ENCODE results near the gene CD6.

The CD6 gene

DNA sequence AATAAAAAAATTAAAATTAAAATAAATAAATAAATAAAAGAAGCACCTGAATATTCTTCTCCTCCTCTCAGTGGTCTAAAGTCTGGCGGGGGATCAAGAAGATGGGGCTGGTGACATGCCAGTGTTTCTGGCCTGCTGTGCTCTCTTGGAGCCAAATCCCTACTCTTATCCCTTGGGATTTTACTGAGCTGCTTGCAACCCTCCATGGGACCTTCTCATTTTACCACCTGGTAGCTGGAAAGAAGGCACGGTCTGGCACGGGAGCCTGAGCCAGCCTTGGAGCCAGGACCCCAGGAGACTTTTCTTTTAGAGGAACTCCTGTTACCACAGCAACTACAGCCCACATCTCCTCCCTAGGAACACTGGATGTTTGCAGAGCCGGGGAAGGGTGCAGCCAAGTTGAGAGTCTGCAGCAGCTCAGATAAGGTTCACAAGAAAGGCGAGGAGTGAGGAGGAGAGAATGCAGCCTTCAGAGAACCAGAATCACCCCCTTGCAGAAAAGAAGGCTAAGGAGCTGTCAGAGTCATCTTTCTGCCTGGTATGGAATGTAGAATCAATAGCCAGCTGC is 21.4 kb downstream of the CD6 start:
- no peaks in the 10 kb centered on the region for H3K27me3 ChIP-seq (ENCODE audit: control insufficient read depth in 2 of 2, insufficient read depth in 2 of 2, low read length in 2 of 2)
- H3K9ac ChIP-seq (ENCODE audit: low read depth in 1 of 2, low read length in 2 of 2) = no peak overlapping the region
- no peak overlapping the region for H3K4me3 ChIP-seq (ENCODE audit: low read length in 2 of 2)
- no peak overlapping the region for H3K27ac ChIP-seq (ENCODE audit: low read depth in 2 of 2, low read length in 2 of 2)
- no peaks in the 10 kb centered on the region for H3K9me3 ChIP-seq (ENCODE audit: control insufficient read depth in 2 of 2, low read length in 2 of 2)
- peaks cover 10 to 11% of the 10 kb centered on the region in 2 donors for H3K4me1 ChIP-seq (ENCODE audit: control insufficient read depth in 2 of 2, insufficient read depth in 2 of 2, low read length in 2 of 2)
- H3K36me3 ChIP-seq (ENCODE audit: control insufficient read depth in 2 of 2, insufficient read depth in 2 of 2, low read length in 2 of 2) = no peaks in the 10 kb centered on the region

DNA sequence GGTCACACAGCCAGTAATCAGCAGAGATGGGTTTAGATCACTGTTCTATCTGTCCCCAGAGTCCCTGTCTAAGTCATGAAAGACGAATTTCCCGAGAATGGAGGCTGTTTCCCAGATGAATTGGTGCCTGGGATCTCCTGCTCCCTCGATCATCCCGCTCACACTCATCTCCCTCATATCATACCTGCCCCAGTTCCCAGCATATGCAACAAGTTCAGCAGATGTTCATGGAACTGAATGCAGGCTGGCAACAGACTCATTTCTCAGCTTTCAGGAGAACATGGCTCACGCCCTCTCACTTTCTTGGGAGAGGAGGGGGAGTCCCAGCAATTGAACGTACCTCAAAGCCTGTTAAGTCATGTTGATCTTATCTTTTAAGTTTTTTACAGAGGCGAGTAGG is 22.1 kb downstream of the CD6 start:
- H3K27ac ChIP-seq (ENCODE audit: low read depth in 2 of 2, low read length in 2 of 2) = no peak overlapping the region
- H3K4me3 ChIP-seq (ENCODE audit: low read length in 2 of 2) = no peak overlapping the region
- no peaks in the 10 kb centered on the region for H3K9me3 ChIP-seq (ENCODE audit: control insufficient read depth in 2 of 2, low read length in 2 of 2)
- peaks cover 10 to 11% of the 10 kb centered on the region in 2 donors for H3K4me1 ChIP-seq (ENCODE audit: control insufficient read depth in 2 of 2, insufficient read depth in 2 of 2, low read length in 2 of 2)
- no peak overlapping the region for H3K9ac ChIP-seq (ENCODE audit: low read depth in 1 of 2, low read length in 2 of 2)
- no peaks in the 10 kb centered on the region for H3K27me3 ChIP-seq (ENCODE audit: control insufficient read depth in 2 of 2, insufficient read depth in 2 of 2, low read length in 2 of 2)
- no peaks in the 10 kb centered on the region for H3K36me3 ChIP-seq (ENCODE audit: control insufficient read depth in 2 of 2, insufficient read depth in 2 of 2, low read length in 2 of 2)

DNA sequence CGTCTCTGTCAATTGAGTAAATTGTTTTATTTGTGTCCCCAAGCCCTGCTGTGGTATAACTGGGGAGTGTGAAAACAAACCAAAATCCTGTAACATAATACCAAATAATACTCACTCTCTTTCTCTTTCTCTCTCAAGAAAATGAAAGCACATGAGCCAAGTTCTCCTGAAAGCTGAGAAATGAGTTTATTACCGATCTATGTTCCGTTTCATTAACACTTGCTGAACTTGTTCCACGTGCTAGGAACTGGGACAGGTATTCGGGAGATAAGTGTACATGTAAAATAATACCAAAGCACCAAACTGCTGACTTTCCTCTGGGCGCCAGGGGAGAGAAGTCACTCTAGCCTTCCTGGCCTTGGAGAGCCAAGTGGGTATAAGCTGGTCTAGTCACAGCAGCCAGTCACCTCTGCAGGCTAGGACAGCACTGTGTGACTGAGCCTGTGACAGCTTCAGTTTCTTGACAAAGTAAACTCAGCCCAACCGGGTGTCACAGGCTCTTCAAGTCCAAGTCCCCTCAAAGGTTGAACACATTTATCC is 23.1 kb downstream of the CD6 start:
- no peaks in the 10 kb centered on the region for H3K36me3 ChIP-seq (ENCODE audit: control insufficient read depth in 2 of 2, insufficient read depth in 2 of 2, low read length in 2 of 2)
- no peaks in the 10 kb centered on the region for H3K9me3 ChIP-seq (ENCODE audit: control insufficient read depth in 2 of 2, low read length in 2 of 2)
- H3K9ac ChIP-seq (ENCODE audit: low read depth in 1 of 2, low read length in 2 of 2) = no peak overlapping the region
- peaks cover 10 to 11% of the 10 kb centered on the region in 2 donors for H3K4me1 ChIP-seq (ENCODE audit: control insufficient read depth in 2 of 2, insufficient read depth in 2 of 2, low read length in 2 of 2)
- no peak overlapping the region for H3K27ac ChIP-seq (ENCODE audit: low read depth in 2 of 2, low read length in 2 of 2)
- H3K4me3 ChIP-seq (ENCODE audit: low read length in 2 of 2) = no peak overlapping the region
- no peaks in the 10 kb centered on the region for H3K27me3 ChIP-seq (ENCODE audit: control insufficient read depth in 2 of 2, insufficient read depth in 2 of 2, low read length in 2 of 2)

DNA sequence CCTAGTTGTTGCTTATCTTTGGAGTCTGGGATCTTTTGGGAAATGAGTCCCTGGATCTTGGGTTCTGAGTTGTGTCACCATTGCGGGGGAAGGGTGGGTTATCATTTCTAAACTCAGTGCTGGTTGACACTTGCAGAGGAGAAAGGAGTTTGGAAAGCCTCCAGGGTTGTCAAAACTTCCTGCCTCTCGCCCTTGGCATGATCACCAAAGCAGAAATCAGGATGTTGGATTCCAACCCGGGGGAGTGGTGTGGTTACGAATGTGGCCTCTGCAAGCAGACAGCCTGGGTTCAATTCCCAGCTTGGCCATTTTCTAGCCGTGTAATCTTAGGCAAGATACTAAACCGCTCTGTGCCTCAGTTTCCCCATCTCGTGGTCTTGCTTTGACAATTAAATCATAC is 24.3 kb downstream of the CD6 start:
- no peaks in the 10 kb centered on the region for H3K27me3 ChIP-seq (ENCODE audit: control insufficient read depth in 2 of 2, insufficient read depth in 2 of 2, low read length in 2 of 2)
- no peak overlapping the region for H3K27ac ChIP-seq (ENCODE audit: low read depth in 2 of 2, low read length in 2 of 2)
- H3K4me3 ChIP-seq (ENCODE audit: low read length in 2 of 2) = no peak overlapping the region
- no peak overlapping the region for H3K9ac ChIP-seq (ENCODE audit: low read depth in 1 of 2, low read length in 2 of 2)
- H3K9me3 ChIP-seq (ENCODE audit: control insufficient read depth in 2 of 2, low read length in 2 of 2) = no peaks in the 10 kb centered on the region
- no peaks in the 10 kb centered on the region for H3K36me3 ChIP-seq (ENCODE audit: control insufficient read depth in 2 of 2, insufficient read depth in 2 of 2, low read length in 2 of 2)
- peaks cover 10 to 11% of the 10 kb centered on the region in 2 donors for H3K4me1 ChIP-seq (ENCODE audit: control insufficient read depth in 2 of 2, insufficient read depth in 2 of 2, low read length in 2 of 2)

DNA sequence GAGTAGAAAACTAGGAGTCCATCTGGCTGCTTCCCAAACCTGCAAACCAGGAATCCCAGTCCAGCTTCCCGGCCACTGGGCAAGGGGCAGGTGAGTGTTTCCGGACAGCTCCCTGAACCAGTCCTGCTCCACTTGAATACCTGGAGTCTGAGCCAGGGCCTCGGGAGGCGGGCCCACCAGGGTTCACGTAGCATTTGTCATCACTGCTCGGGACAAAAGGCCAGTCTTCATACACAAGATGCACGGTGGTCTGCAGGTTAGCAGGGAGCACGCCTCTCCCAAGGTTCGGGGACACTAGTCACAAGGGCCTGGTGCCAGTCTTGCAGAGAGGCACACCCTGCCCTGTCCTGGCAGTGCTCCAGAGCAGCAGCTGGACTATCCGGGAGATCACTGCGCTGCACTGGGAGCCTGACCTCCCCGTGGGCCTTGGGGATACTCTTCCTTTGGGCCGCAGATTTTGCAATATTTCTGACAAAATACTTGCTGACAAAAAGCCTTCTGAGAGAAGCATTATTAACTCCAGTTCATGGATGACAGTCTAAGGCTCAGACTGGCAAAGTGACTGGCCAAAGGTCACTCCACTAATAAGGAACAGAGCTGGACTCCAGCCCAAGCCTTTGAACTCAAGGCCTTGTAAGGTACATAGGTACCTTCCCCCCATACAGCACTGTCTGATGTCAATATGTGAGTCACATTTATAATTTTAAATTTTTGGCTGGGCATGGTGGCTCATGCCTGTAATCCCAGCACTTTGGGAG is 25.1 kb downstream of the CD6 start:
- H3K27ac ChIP-seq (ENCODE audit: low read depth in 2 of 2, low read length in 2 of 2) = peak overlapping the region in 1 of 2 donors; percentile 5

DNA sequence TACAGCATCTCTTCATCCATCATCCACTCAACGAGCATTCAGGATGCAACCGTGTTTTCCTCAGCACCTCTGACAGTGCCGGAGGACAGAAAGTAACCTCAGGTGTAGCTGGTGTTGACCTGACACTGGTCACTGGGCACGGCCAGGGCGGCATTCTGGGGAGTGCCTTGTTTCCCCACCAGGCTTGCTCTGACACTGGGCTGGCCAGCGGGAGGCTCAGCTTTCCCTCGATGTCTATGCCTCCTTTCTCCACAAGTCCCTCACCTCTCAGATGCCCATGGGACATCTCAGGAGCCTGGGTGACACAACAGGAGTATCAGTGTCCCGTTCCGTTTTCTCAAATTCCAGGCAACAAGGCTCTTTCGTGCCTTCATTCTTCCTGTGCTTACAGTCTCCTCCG is 28.9 kb downstream of the CD6 start:
- H3K4me3 ChIP-seq (ENCODE audit: low read length in 2 of 2) = no peak overlapping the region
- no peak overlapping the region for H3K9ac ChIP-seq (ENCODE audit: low read depth in 1 of 2, low read length in 2 of 2)
- no peaks in the 10 kb centered on the region for H3K27me3 ChIP-seq (ENCODE audit: control insufficient read depth in 2 of 2, insufficient read depth in 2 of 2, low read length in 2 of 2)
- H3K4me1 ChIP-seq (ENCODE audit: control insufficient read depth in 2 of 2, insufficient read depth in 2 of 2, low read length in 2 of 2) = peaks cover 13 to 17% of the 10 kb centered on the region in 2 donors
- no peaks in the 10 kb centered on the region for H3K9me3 ChIP-seq (ENCODE audit: control insufficient read depth in 2 of 2, low read length in 2 of 2)
- no peak overlapping the region for H3K27ac ChIP-seq (ENCODE audit: low read depth in 2 of 2, low read length in 2 of 2)
- no peaks in the 10 kb centered on the region for H3K36me3 ChIP-seq (ENCODE audit: control insufficient read depth in 2 of 2, insufficient read depth in 2 of 2, low read length in 2 of 2)

More for the DNA sequence above, 25.1 kb downstream of the CD6 start:
- H3K4me1 ChIP-seq (ENCODE audit: control insufficient read depth in 2 of 2, insufficient read depth in 2 of 2, low read length in 2 of 2) = peaks cover 10 to 11% of the 10 kb centered on the region in 2 donors
- H3K4me3 ChIP-seq (ENCODE audit: low read length in 2 of 2) = peak overlapping the region in 1 of 2 donors; percentile 7
- no peaks in the 10 kb centered on the region for H3K9me3 ChIP-seq (ENCODE audit: control insufficient read depth in 2 of 2, low read length in 2 of 2)
- H3K9ac ChIP-seq (ENCODE audit: low read depth in 1 of 2, low read length in 2 of 2) = no peak overlapping the region
- no peaks in the 10 kb centered on the region for H3K27me3 ChIP-seq (ENCODE audit: control insufficient read depth in 2 of 2, insufficient read depth in 2 of 2, low read length in 2 of 2)
- H3K36me3 ChIP-seq (ENCODE audit: control insufficient read depth in 2 of 2, insufficient read depth in 2 of 2, low read length in 2 of 2) = no peaks in the 10 kb centered on the region

DNA sequence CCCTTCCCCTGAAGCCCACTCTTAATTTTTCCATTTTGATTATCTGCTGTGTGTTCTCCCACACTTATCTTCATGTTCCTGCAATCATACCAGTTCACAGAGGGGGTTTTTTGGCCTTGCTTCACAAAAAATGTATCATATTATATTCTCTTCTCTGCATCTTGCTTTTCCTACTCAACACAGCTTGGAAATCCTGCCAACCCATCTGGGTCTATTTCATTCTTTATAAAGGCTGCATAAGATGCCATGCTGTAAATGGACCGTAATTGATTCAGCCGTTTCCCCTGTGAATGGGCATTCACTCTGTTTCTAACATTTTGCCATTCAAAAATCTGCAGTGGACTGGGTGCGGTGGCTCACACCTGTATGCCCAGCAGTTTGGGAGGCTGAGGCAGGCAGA is 30.5 kb downstream of the CD6 start:
- H3K9ac ChIP-seq (ENCODE audit: low read depth in 1 of 2, low read length in 2 of 2) = no peak overlapping the region
- peaks cover 3 to 6% of the 10 kb centered on the region in 2 donors for H3K4me1 ChIP-seq (ENCODE audit: control insufficient read depth in 2 of 2, insufficient read depth in 2 of 2, low read length in 2 of 2)
- H3K4me3 ChIP-seq (ENCODE audit: low read length in 2 of 2) = no peak overlapping the region
- H3K36me3 ChIP-seq (ENCODE audit: control insufficient read depth in 2 of 2, insufficient read depth in 2 of 2, low read length in 2 of 2) = no peaks in the 10 kb centered on the region
- peaks cover 0 to 3% of the 10 kb centered on the region in 2 donors for H3K27me3 ChIP-seq (ENCODE audit: control insufficient read depth in 2 of 2, insufficient read depth in 2 of 2, low read length in 2 of 2)
- no peaks in the 10 kb centered on the region for H3K9me3 ChIP-seq (ENCODE audit: control insufficient read depth in 2 of 2, low read length in 2 of 2)
- H3K27ac ChIP-seq (ENCODE audit: low read depth in 2 of 2, low read length in 2 of 2) = no peak overlapping the region

DNA sequence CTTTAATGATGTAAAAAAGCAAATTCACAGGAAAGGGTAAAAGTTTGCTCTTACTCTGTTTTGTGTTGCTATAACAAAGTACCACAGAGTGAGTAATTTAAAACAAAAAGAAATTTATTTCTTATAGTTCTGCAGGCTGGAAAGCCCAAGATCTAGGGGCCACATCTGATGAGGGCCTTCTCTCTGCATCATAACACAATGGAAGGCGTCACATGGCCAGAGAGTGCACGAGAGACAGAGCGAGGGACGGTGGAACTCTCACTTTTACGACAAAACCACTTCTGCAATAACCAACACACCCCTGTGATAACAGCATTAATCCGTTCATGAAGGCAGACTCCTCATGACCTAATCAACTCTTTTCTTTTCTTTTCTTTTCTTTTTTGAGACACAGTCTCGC is 31.1 kb downstream of the CD6 start:
- Histone ChIP-seq H3K27ac (ENCODE audit: low read depth in 2 of 2, low read length in 2 of 2) (no peak overlapping the region), H3K4me1 (ENCODE audit: control insufficient read depth in 2 of 2, insufficient read depth in 2 of 2, low read length in 2 of 2) (peaks cover 3 to 6% of the 10 kb centered on the region in 2 donors), H3K27me3 (ENCODE audit: control insufficient read depth in 2 of 2, insufficient read depth in 2 of 2, low read length in 2 of 2) (peaks cover 4% of the 10 kb centered on the region in 2 donors), H3K4me3 (ENCODE audit: low read length in 2 of 2) (no peak overlapping the region), H3K36me3 (ENCODE audit: control insufficient read depth in 2 of 2, insufficient read depth in 2 of 2, low read length in 2 of 2) (no peaks in the 10 kb centered on the region), H3K9me3 (ENCODE audit: control insufficient read depth in 2 of 2, low read length in 2 of 2) (no peaks in the 10 kb centered on the region), H3K9ac (ENCODE audit: low read depth in 1 of 2, low read length in 2 of 2) (no peak overlapping the region)

DNA sequence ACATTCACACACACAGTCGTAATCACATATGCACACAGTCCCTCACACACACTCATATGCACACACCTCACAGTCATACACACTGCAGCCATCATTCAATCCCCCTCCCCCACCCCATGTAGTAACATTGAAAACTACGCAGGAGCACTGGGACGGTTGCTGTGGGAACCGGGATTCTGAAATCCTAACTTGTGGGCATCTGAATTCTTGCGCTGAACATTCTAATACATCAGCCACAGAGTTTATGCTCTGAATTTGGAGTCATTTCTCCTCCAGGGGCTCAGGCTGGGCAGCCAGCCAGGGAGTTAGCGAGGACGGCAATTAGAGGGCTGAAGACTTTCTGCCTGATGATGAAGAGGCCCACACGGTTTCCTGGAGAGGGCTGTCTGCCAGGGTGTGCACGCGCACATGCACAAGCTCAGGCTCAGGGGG is 32.7 kb downstream of the CD6 start:
- Histone ChIP-seq H3K27me3 (ENCODE audit: control insufficient read depth in 2 of 2, insufficient read depth in 2 of 2, low read length in 2 of 2) (peaks cover 4% of the 10 kb centered on the region in 2 donors), H3K4me1 (ENCODE audit: control insufficient read depth in 2 of 2, insufficient read depth in 2 of 2, low read length in 2 of 2) (peaks cover 3 to 9% of the 10 kb centered on the region in 2 donors), H3K9me3 (ENCODE audit: control insufficient read depth in 2 of 2, low read length in 2 of 2) (no peaks in the 10 kb centered on the region), H3K27ac (ENCODE audit: low read depth in 2 of 2, low read length in 2 of 2) (peak overlapping the region in 1 of 2 donors; percentile 32), H3K9ac (ENCODE audit: low read depth in 1 of 2, low read length in 2 of 2) (peak overlapping the region in 1 of 2 donors; percentile 41), H3K36me3 (ENCODE audit: control insufficient read depth in 2 of 2, insufficient read depth in 2 of 2, low read length in 2 of 2) (no peaks in the 10 kb centered on the region), H3K4me3 (ENCODE audit: low read length in 2 of 2) (no peak overlapping the region)

DNA sequence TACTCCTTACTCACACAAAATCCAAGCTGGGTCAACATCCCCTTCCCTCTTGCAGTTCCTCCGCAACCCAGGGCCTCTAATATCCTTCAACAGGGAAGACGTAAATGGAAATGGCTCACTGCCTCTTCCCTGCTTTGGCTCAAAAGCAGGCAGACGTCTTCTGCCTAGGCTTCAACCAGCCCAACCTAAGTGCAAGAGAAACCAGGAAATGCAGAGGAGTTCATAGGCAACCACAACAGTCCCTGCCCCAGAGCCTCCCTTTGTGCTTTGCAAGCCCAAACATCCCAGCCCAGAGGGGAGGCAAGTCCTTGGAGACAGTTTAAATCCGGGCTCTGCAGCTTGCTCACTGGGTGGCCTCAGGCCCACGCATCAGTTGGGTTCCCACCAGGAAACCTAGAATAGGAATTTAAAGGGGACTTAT is 33.3 kb downstream of the CD6 start:
- H3K9ac ChIP-seq (ENCODE audit: low read depth in 1 of 2, low read length in 2 of 2) = no peak overlapping the region
- no peaks in the 10 kb centered on the region for H3K9me3 ChIP-seq (ENCODE audit: control insufficient read depth in 2 of 2, low read length in 2 of 2)
- no peak overlapping the region for H3K4me3 ChIP-seq (ENCODE audit: low read length in 2 of 2)
- peaks cover 3 to 9% of the 10 kb centered on the region in 2 donors for H3K4me1 ChIP-seq (ENCODE audit: control insufficient read depth in 2 of 2, insufficient read depth in 2 of 2, low read length in 2 of 2)
- H3K27me3 ChIP-seq (ENCODE audit: control insufficient read depth in 2 of 2, insufficient read depth in 2 of 2, low read length in 2 of 2) = peaks cover 4% of the 10 kb centered on the region in 2 donors
- H3K36me3 ChIP-seq (ENCODE audit: control insufficient read depth in 2 of 2, insufficient read depth in 2 of 2, low read length in 2 of 2) = no peaks in the 10 kb centered on the region
- peak overlapping the region in 1 of 2 donors; percentile 32 for H3K27ac ChIP-seq (ENCODE audit: low read depth in 2 of 2, low read length in 2 of 2)

All from mucosa of rectum (tissue), 2 donors.